SK-MEL-5 (cell line): ENCODE data around the gene KLF6. TPM values are rescaled to one million over a fixed set of nuclear protein-coding genes. Genes with fewer than 3 reads are reported as not detected.

ENCODE experiments used
- DNase-seq: peaks from one replicate; pipeline ENCODE4 v3.0.0-alpha.2; 2016; ENCODE audit warnings: low read depth, low spot score
- in situ Hi-C: cut with HindIII; loops from 2 replicates; pipeline ENCODE4 v1.10.0; 2016; ENCODE audit warnings: low sequenced_read_pairs, high pct_unique_total_duplicates, low pct_unique_long_range_greater_than_20kb
- total RNA-seq: library from RNA; depleted of rRNA; stranded (reverse); fragments of >200 nt; shearing (Covaris generic); gene quantifications from 2 replicates; pipeline ENCODE4 v1.2.3, GENCODE V29; 2014

KLF6 gene
- total RNA-seq, 1 experiment from 2014 or later = 15.0 TPM

DNA sequence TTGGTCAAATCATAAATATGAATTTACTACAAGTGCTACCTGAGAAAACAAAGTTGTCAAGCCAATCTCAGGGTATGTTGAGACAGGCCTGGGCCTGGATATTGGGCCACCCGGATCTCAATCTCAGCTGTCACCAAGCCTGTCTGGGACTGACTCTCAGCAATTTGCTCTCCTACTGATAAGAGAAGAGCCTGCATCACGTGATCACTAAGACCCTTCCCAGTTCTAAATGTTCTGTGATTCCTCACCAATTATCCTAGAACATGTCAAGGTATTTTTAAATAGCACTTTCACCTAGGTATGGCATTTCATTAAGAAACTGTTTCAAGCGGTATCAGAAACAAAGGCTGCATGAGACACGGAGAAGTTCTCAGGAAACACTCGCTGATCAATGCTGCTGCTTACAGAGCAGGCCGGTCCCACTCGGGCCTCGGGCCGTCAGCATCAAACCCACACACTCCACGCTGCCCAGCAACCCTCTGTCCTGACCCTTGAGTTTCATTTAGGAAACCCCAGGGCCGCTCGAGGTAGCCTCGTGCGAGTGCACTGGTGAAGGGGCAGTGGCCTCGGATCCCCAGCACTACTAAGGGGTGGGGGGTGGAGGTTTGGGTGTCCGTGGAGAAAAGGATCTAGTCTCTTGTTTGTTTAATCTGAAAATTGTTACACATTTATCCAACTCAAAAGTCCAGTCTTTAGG is 4.1 kb downstream of the KLF6 start:
- peak; percentile 9 for DNase-seq
- in situ Hi-C loops = no loop called here

DNA sequence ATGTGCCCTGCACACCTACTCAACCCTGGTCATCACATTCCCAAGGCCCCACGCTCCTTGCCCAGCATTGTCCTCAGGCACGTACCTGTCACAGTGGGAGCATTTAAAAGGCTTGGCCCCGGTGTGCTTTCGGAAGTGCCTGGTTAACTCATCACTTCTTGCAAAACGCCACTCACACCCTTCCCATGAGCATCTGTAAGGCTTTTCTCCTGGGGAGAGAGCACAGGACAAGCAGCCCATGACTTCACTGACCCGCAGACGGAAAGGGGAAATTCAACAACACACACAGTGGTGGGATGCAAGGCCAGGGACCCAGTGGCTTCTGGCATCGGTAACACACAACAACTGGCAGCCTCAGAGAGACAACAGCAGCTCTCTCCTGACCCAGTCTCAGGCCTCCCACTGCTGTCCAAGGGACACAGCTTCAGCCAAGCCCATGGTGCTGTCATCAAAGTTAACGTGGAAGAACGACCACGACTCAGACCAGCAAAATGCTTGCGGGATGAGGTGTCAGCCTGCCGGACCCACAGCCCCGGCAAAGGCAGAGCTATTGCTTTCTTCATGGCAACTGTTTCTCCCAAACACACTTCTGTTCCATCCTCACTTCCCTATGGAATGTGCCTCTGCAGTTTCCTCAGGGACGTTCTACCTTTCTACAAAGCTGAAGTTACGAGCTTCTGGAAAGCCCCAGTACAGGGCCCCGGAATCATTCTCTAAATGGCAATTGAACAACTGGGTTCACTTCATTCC is 4.8 kb downstream of the KLF6 start:
- in situ Hi-C loops = no loop called here
- peak; percentile 10 for DNase-seq

DNA sequence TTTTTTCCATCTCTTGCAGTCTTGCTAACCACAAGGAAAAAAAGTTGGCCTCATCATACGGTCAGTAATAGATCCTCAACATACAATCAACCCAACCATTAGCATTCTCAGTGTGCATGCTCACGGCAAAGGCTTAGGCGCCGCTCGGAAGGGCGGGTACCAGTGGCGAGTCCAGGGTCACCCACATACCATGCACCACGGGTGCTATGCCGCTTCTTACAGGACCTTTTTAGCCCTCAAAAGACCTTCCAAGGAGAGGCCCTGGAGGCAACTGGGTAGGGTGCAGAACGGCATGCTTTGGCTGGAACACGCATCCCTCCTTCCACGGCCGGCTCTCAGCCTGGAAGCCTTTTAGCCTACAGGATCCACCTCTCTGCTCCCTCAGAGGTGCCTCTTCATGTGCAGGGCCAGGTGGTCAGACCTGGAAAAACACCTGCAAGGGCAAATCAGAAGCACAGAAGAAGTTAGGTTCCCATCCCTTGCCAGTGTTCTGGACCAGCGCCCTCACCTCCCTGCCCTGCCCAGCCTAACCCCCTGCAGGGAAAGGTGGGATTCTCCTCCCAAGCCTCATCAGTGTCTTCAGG is 5.8 kb downstream of the KLF6 start:
- in situ Hi-C loops = no loop called here
- peak; percentile 9 for DNase-seq

DNA sequence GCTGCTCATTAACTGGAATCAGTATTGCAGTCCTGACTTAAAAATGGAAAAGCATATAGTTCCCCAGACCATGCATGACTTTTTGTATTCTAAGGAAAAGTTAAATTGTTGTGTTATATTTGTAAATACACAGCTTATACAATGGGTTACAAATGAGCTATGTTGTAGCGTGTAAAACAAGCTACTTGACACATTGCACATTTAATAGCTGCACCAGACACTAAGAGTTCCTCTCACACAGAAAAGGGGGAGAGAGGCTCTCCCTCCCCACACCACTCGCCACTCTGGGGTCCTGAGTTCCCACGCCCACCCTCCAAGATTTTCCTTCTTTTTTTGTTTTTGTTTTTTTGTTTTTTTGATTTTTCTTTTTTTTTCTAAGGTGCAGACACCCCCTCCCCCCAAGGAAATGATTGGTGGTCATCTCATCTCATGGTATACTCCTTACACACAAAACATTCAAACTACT is 6.3 kb downstream of the KLF6 start:
- in situ Hi-C loops = no loop called here
- DNase-seq = peak; percentile 5

DNA sequence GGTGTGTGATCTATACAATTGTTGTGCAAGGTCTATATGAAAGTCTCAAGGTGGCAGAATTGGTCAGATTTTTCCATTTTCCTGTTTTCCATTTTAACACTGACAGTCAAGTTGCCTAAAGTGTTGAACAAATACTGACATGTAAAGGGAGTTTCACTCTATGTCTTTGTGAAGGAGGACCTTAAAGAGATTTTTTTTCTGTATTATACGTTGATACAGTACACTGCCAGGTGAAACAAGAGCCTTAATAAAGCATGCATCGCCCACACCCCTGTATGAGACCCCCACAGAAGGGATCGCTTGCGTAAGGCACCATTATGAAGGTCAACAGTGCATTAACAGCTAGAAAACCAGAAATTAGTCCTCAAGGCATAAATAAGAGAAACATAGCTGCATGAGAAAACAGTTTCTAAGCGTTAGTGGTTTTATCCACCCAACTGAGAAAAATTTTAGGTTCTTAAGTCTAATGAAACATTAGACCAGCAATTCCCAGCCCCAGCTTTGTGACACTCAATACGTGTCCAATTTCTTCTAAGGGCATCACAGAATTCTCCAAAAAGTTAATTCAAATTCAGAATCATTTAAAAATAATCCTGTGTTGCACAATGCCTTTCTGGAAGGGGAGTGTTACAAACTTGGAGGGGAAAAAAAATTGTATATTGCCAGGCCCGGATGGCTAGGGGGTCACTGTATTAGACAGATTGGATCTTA is 6.9 kb downstream of the KLF6 start:
- DNase-seq = no peak
- in situ Hi-C loops = no loop called here

DNA sequence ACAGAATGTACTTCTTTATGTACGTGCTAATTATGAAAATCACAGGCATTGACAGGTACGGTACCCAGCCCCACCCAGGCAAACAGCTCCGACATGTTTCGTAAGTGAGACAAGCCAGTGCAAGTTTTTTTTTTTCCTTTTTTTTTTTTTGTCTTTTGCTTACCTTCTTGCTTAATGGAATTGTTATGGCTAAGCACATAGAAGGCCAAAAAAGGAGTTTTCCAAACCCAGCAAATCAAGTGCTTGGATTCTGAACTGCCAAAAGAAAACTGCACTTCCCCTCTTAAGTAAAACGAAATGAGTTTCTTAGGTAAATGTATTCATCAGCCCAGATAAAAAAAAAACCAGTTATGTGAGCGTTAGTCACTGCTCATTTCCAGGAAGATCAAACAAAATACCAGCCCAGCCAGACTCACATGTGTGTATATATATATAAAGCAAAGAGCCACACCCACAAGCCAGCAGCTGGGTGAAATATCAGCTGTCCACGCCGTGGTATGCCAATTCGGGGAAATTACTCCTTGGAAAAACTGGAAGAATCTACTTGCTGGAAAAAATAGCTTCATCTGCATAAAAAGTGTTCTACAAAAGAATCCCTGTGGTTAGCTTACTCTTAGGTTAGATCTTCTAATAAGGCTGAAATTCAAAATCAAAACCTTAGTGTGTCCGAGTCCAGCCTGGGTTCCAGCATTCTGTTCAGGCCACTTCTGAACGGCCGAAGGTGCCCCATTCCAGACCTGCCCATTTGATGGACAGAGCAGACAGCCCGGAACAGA is 8.0 kb downstream of the KLF6 start:
- DNase-seq = peak; percentile 28
- in situ Hi-C loops = no loop called here

DNA sequence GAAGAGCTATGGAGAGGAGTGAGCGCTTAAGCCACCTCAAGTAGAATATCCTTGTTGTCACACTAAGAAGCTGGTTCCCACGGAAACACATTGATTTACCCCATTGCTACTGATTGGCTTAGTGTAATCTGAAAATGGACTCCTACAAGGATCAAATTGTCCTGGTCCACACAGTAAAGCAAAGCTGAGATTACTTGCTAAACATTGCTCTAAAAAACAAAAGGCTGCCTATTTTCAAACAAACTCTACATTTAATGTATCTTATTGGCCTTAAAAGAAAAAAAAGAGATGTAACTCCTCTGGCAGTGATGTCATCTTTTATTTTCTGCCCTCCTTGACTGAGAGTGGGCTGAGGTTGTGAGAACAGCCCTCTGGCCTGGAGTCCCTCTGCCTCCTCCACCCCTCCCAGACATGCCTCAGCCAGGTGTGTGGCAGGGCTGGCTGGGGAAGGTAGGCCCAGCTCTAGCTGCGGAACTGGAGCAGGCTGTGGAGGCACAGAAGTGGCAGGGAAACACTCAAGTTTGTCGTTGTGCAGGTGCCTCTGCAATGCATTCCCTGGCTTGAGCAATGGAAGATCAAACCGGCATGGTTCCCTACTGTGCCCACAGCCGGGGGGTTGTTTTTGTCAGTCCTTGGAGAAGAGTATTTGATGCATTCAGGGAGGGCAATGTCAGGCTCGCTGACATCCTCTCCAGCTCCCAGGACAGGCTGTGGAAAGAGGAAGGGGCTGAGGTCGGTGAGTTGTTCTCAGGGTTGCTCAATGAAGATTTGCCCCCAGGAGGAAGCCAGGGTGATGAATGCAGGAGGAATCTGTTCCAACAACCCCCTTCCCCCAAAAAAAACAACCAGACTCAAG is 9.1 kb downstream of the KLF6 start:
- DNase-seq = peak; percentile 37
- in situ Hi-C loops = no loop called here

DNA sequence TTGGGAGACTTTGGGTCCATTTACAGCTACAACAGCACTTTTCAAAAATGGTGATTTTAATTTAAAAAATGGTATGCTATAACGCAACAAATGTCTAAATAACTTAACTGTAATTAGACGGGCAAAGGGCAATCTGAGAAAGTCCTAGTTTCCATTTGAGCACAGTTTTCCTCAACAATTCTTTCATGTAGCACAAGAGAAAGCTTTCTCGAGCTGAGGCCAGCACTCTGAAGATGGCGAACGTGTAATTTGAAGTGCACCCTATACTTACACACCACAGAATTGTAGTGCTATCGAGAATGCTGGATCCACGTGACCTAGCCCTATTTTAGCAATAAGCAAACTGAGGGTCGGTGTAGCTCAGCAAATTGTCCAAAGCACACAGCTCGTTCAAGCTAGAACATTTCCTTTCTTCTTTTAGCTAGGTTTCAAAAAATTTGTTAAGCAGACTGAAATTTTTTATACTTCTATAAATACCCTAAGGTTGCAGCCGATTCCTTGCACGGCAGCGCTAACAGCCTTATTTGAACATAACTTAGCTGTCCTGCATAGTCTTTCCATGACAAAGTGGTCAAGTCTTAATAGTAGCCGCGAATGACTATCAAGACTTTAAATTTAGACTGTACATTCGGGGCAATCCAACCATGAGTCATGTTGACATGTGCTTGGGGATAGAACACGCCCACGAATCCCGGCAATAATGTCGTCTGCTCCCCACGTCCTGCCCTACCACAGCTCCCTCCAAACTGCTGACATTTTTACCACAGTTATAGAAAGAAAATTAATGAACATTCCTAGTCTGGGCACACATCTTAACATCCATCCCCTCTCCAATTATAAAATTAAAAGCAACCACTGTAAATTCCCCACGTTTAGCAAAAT is 10.0 kb downstream of the KLF6 start:
- in situ Hi-C loops = no loop called here
- DNase-seq = peak; percentile 59

DNA sequence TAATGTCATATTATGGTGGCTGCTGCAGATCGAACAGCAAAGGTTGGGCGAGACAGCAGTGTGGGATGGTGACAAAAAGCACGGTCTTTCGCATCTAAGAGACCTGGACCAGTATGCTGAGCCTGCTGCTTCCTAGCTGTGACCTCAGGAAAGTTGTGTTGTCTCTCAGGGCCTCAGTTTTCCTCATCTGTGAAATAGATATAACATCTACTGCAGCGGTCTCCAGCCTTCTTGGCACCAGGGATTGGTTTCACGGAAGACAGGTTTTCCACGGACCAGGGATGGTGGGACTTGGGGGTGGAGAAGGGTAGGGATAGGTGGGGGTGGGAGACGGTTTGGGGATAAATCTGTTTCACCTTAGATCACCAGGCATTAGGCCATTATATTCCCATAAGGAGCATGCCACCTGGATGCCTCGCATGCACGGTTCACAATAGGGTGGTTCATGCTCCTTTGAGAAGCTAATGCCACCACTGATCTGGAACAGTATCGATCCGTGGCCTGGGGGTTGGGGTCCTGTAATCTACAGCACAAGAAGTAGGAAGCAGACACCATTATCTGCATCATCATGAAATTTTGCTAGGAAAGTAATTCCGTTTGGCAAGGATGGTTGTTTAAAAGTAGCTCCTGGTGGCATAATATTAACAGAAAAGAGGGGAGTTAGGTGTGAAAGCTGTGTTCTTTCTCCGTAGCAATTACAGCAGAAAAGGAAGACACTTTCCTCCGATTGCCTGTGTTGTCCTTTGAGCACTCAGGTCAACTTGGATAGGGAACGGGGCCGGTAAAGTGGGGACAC is 10.8 kb downstream of the KLF6 start:
- DNase-seq = peak; percentile 9
- in situ Hi-C loops = no loop called here

DNA sequence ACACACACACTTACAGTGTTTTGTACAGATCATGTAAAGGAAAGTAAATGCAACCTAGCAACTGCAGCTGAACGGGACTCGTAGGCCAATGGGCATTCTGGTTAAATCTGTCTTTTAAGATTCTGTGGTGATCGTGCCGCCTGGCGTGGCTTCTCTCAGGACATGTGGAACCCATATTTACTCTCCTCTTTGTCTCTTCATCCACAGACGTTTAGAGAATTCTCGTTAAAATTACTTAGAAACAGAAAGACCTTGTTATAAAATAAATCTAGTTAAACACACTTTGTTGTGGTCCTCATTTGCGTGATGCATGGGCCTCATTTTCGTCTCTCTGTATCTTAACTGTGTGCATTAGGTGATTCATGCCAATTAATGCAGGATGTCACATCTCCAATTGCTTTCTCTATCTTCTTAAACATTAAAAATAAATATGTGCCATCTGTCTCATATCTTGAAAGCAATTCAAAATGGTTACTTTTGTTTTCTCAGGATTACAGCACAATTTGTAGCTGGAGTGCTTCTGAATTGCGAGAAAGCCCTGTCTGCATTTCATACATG is 11.5 kb downstream of the KLF6 start:
- in situ Hi-C loops = no loop called here
- DNase-seq = peak; percentile 0

DNA sequence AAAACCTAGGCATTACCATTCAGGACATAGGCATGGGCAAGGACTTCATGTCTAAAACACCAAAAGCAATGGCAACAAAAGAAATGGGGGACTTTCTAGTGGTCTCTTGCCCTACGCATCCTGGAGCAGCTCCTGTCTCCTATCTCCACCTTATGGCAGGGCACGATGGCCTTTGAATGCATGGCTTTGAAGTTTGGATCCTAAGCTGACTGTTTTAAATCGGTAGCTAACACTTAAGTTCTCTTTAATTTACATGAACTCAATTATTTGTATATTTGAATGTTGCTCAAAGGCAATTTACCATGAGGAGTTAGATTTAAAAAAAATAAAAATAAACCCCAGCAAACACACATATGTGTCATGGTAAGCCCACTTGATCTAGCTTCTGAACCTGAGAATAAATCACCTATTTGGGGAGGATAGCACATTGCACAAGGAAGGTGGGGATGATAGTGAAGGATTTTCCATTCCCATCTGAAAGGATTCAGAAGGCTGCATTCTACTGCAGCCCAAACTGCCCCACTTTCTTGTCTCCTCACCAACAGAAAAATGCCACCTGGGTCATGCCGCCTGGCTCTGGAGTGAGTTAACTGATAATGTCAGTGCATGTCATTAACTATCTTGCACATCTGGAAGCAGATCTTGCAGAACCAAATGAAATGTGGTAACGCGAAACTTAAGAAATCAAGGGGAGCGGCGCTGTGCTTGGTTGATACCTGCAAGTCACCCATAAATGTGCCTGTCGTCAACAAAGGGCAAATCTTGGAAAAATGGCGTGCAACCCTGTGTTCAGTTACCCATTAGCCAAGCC is 12.4 kb downstream of the KLF6 start:
- in situ Hi-C loops = no loop called here
- DNase-seq = no peak

DNA sequence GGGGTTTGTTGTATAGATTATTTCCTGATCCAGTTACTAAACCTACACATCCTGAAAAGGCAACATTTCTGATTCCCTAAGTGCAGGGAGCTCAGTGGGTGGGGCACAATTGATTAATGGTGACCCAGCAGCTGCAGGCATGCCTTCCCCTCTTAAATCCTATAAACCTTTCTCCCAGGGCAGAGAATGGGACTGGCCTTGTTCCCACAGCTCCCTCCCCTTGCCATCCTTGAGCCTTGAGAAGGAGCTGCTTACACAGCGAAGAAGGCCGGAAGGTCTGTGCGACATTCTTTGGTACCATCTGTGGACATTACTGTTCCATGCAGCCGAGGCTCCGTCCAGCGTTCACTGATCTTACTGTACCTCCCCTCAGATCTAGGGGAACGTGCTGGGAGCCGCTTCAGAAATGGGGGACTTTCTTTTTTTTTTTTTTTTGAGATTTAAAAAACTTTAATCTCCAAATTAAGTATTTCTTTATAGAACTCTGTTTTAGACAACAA is 14.3 kb downstream of the KLF6 start:
- no peak for DNase-seq
- in situ Hi-C loops = no loop called here

DNA sequence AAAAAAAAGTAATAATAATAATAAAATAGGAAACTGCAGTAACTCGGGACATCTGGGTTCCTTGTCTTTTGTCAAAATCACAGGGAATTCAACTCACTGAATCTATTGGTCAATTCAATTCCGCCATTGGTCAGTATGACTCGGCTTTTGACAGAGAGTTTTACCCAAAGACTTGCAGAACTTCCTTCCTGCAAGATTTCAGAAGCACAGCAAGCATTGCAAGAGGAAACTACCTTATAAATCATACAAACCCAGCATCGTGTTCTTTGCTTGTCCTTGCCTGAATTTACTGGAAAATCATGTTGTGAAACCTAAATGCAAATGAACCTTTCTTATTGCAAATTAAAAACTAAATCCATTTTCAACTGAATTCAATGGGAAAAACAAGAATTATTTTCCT is 15.5 kb downstream of the KLF6 start:
- no peak for DNase-seq
- in situ Hi-C loops = no loop called here
